ENCODE data around the gene EHMT1.

- no peak for TF ChIP-seq YY1 (IDR thresholded peaks at IDR 0.05; ENCODE audit: insufficient read depth, insufficient read length)
- TF ChIP-seq SUZ12 (IDR thresholded peaks at IDR 0.05; ENCODE audit: extremely low read depth, insufficient read depth, insufficient read length): no peak
- no peak for TF ChIP-seq ZNF274 (IDR thresholded peaks at IDR 0.05; ENCODE audit: low read depth, low read length)
These were observed 213.4 kb downstream of the EHMT1 start for GRCh38 chr9:137832191-137832700.

All from NT2/D1 (cell line).